GM04504 (cell line): ENCODE data around the gene PVR.
"Not testable (repeated sequence)": the region's sequence is repeated elsewhere in the genome, so short reads cannot be mapped to it uniquely, and the experiment has no call there.

Experiments
- DNase-seq: peaks from one replicate; pipeline ENCODE4 v3.0.0-alpha.2; 2012; ENCODE audit warnings: low read depth

The PVR gene

DNA sequence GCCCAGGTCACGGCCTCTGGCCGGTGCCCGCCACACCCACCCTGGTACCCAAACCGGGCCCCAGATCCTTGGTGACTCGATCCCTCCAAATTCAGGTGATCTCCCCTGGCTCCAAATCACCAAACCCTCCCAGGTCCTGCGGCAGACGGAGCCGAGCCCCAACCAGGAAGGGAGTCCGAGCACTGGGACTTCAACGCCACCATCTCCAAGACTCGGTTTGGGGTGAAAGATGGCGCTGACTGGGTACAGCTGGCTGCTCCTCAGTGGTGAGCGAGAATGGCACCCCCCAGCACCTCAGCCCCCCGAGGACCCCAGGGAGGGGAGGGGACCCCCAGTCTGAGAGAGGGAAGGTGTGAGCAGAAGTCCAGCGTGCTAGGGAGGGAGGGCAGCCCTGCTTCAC lies 57.5 kb downstream of the PVR start:
- no peak for DNase-seq

- DNase-seq = no peak
Observed at GRCh38 chr19:44702551-44703176, 59.0 kb downstream of the PVR start.

- no peak for DNase-seq
Observed at GRCh38 chr19:44703336-44704078, 59.8 kb downstream of the PVR start.

DNA sequence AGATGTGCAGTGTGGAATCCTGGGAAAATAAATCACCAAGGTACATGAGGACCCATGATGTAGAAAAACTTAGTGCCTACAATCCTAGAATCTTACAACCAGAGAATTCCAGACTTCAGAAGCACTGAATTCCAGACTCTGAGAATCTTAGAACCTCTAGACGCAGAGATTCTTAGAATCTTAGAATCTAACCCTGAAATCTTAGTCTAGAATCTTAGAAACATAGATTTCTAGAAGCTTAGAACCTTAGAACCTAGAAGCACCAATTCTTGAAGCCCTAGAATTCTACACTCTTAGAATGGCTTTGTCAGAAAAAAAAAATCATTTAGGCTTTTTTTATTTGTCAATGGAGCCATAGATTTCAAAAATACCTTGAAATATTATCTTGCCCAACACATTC lies 61.3 kb downstream of the PVR start:
- no peak for DNase-seq

- DNase-seq = no peak
Observed at GRCh38 chr19:44705502-44706010, 61.8 kb downstream of the PVR start.

DNA sequence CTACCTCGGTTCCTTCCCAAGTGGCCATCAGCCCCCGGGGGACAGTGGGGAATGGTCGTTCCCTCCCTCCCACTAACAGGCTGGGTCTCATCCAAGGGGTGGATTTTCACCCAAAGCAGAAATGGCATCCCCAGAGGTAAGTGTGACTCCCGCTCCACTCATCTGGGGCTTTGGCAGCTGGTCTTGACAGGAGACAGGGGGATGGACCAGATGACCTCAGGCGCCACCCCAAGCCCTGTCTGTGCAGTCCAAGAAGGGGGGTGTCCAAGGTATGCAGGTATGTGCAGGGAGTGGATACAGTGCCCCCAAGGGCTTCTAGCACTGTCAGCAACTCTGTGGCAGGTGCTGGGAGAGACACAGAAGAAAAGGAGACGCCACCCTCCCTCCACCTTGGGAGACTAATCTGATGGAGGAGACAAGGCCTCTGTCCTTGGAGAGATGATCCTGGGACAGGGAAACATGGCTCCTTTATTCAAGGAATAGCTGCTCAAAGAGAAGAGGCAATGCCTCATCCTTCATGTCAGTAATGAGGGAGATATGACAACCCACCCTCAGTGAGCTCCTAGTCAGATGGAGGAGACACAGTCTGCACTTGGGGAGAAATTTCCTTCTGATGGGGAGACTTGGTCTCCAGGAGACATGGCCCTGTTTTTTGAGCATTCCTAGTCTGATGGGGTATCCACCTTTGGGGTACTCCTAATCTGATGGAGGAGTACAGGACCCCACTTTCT lies 63.0 kb downstream of the PVR start:
- no peak for DNase-seq

DNA sequence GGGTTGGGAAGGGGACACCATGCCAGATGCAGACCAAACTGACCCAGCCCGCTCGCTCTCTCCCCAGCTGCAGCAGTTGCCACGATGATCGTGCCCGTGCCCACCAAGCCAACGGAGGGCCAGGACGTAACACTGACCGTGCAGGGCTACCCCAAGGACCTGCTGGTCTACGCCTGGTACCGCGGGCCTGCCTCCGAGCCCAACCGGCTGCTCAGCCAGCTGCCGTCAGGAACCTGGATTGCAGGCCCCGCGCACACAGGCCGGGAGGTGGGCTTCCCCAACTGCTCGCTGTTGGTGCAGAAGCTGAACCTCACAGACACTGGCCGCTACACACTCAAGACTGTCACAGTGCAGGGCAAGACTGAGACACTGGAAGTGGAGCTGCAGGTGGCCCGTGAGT lies 64.1 kb downstream of the PVR start:
- no peak for DNase-seq

GRCh38 chr19:44708940-44709339 lies 65.2 kb downstream of the PVR start:
- no peak for DNase-seq

GRCh38 chr19:44709434-44710266 lies 65.9 kb downstream of the PVR start:
- DNase-seq = not testable (repeated sequence)

DNA sequence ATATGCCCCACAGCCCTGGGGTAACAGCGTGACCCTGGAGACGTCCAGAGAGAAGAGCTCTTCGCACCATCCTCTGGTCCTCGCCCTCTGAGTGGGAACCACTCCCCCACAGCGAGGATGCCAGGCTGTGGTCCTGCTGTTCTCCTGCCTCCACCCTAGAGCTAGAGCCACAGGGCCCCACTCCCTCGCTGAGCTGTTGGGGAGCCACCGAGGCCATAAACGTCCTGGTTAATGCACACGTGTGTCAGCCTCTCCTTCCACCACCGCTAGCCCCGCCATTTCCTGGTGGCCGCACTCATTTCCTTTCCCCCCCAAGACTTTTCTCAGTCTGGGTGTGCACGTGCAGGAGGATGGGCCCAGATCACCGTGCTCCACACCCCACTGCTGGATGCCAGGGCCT lies 66.8 kb downstream of the PVR start:
- DNase-seq = no peak

GRCh38 chr19:44712864-44713515 lies 69.3 kb downstream of the PVR start:
- no peak for DNase-seq
